Measurements from ENCODE around the gene AKR1C1.
A peak's percentile ranks its signal among the peaks of the same experiment; 100 is the strongest.
"Not testable (repeated sequence)": the region's sequence is repeated elsewhere in the genome, so short reads cannot be mapped to it uniquely, and the experiment has no call there.

AKR1C1 gene

DNA sequence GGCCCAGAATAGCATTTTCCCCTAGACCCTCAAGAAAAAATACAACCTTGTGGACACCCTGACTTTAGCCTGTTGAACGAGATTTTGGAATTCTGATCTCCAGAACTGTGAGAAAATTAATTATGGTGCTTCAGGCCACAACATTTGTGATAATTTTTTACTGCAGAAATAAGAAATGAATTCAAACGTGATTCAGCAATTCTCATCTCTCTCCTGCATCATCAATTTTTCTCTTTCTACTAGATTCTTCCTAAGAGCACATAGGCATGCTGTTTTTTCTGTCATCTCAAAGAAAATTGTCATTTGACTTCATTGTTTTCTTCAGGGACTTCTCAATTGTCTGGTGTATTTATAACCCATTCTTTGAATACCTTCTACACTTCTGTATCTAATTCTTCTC is 49.4 kb downstream of the AKR1C1 start:
- Histone ChIP-seq H3K27me3 (ENCODE audit: control insufficient read depth, insufficient read depth, low read length) (no peaks in the 10 kb centered on the region), H3K36me3 (ENCODE audit: control insufficient read depth, insufficient read depth, low read length) (no peaks in the 10 kb centered on the region), H3K27ac (no peak overlapping the region), H3K4me2 (ENCODE audit: low read length) (no peak overlapping the region), H3K9me3 (ENCODE audit: control insufficient read depth, low read length) (no peaks in the 10 kb centered on the region), H3K79me2 (no peaks in the 10 kb centered on the region), H3K4me1 (no peaks in the 10 kb centered on the region), H2AFZ (no peak overlapping the region), H3K4me3 (ENCODE audit: low read depth, low read length) (no peak overlapping the region), H3K9ac (no peak overlapping the region)
- TF ChIP-seq, protein P1, sequence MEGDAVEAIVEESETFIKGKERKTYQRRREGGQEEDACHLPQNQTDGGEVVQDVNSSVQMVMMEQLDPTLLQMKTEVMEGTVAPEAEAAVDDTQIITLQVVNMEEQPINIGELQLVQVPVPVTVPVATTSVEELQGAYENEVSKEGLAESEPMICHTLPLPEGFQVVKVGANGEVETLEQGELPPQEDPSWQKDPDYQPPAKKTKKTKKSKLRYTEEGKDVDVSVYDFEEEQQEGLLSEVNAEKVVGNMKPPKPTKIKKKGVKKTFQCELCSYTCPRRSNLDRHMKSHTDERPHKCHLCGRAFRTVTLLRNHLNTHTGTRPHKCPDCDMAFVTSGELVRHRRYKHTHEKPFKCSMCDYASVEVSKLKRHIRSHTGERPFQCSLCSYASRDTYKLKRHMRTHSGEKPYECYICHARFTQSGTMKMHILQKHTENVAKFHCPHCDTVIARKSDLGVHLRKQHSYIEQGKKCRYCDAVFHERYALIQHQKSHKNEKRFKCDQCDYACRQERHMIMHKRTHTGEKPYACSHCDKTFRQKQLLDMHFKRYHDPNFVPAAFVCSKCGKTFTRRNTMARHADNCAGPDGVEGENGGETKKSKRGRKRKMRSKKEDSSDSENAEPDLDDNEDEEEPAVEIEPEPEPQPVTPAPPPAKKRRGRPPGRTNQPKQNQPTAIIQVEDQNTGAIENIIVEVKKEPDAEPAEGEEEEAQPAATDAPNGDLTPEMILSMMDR (IDR thresholded peaks at IDR 0.05): no peak

DNA sequence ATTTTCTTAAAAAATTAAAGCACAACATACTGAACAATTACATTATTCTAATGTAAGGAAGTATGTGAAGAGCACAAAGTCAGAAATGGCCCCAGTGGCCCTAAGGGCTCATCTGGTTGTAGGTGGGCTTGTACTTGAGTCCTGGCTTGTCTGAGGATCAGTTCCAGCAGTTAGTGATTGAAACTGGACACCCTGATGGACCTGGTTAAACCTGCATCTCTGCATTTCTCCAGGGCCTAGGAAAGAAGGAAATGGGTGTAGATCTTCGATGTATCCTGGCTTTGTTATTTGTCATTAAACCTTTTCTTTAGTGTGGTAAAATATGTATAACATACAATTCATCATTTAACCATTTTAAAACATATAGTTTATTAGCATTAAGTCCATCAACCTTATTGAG is 50.2 kb downstream of the AKR1C1 start:
- H3K79me2 ChIP-seq: no peaks in the 10 kb centered on the region
- no peak overlapping the region for H3K9ac ChIP-seq
- H3K4me3 ChIP-seq (ENCODE audit: low read depth, low read length): no peak overlapping the region
- H3K27ac ChIP-seq: no peak overlapping the region
- H3K27me3 ChIP-seq (ENCODE audit: control insufficient read depth, insufficient read depth, low read length): no peaks in the 10 kb centered on the region
- H3K9me3 ChIP-seq (ENCODE audit: control insufficient read depth, low read length): no peaks in the 10 kb centered on the region
- TF ChIP-seq, protein P1 (IDR thresholded peaks at IDR 0.05): no peak
- no peaks in the 10 kb centered on the region for H3K36me3 ChIP-seq (ENCODE audit: control insufficient read depth, insufficient read depth, low read length)
- H3K4me1 ChIP-seq: no peaks in the 10 kb centered on the region
- H2AFZ ChIP-seq: no peak overlapping the region
- H3K4me2 ChIP-seq (ENCODE audit: low read length): no peak overlapping the region

DNA sequence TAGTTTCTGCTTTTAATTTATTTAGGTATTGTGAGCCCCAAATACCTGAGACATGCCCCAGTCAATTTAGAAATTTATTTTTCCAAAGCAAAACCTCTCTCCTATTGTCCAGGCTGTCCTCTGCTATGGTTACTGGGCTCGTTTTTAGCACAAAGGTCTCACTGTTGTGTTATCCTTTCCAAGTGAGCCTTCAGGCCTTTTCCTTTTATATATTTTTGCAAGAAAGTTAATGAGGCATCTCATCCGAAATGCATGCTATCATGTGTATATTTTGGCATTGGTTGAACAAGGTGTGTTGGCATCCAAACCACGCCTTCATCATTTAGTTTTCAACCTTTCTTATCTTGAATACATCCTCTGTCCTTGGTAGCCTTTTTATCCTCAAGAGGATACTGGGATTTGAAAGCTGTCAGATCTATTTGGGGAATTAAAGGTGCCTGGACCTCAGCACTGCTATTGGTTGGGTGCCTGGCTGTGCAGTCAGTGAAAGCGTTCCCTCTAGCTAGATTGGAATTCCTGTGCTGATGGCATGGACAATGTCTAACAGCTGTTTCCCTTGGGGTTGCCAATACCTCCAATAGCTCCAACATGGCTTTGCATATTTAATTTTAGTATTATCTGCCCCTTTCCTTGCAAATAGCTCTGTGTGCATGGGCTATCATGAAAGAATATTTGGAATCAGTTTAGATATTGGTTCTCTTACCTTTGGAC is 51.1 kb downstream of the AKR1C1 start:
- not testable (repeated sequence) for H2AFZ ChIP-seq; H3K36me3 ChIP-seq (ENCODE audit: control insufficient read depth, insufficient read depth, low read length); H3K27me3 ChIP-seq (ENCODE audit: control insufficient read depth, insufficient read depth, low read length); H3K79me2 ChIP-seq; H3K9me3 ChIP-seq (ENCODE audit: control insufficient read depth, low read length); H3K4me1 ChIP-seq; H3K4me3 ChIP-seq (ENCODE audit: low read depth, low read length); H3K4me2 ChIP-seq (ENCODE audit: low read length); H3K9ac ChIP-seq; H3K27ac ChIP-seq

DNA sequence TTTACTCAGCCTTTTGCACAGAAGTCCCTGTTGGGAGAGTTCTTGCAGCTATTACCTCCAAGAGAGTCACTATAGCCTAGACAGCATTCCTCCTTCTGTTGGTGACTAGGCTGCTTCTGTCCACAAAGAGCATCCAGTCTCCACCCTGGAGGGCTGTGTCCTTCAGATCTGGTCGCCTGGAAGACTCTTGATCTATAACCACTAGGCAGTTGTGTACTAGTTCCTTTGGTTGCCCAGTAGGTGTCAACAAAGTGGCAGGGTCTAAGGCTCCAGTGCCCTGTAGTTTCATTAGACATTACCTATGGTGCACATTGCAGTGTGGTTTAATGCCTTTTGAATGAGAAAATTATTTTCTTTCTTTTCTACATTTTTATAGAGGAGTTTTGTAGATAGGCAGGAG is 51.7 kb downstream of the AKR1C1 start:
- H3K4me2 ChIP-seq (ENCODE audit: low read length): no peak overlapping the region
- no peak overlapping the region for H3K4me3 ChIP-seq (ENCODE audit: low read depth, low read length)
- H3K9ac ChIP-seq: no peak overlapping the region
- H3K36me3 ChIP-seq (ENCODE audit: control insufficient read depth, insufficient read depth, low read length): no peaks in the 10 kb centered on the region
- H3K79me2 ChIP-seq: no peaks in the 10 kb centered on the region
- no peaks in the 10 kb centered on the region for H3K4me1 ChIP-seq
- no peaks in the 10 kb centered on the region for H3K27me3 ChIP-seq (ENCODE audit: control insufficient read depth, insufficient read depth, low read length)
- H2AFZ ChIP-seq: no peak overlapping the region
- TF ChIP-seq, protein P1 (IDR thresholded peaks at IDR 0.05): peak; percentile 32
- no peak overlapping the region for H3K27ac ChIP-seq
- H3K9me3 ChIP-seq (ENCODE audit: control insufficient read depth, low read length): no peaks in the 10 kb centered on the region

- Histone ChIP-seq H3K4me1 (no peaks in the 10 kb centered on the region), H2AFZ (no peak overlapping the region), H3K36me3 (ENCODE audit: control insufficient read depth, insufficient read depth, low read length) (no peaks in the 10 kb centered on the region), H3K27me3 (ENCODE audit: control insufficient read depth, insufficient read depth, low read length) (no peaks in the 10 kb centered on the region), H3K79me2 (no peaks in the 10 kb centered on the region), H3K27ac (no peak overlapping the region), H3K4me2 (ENCODE audit: low read length) (no peak overlapping the region), H3K4me3 (ENCODE audit: low read depth, low read length) (no peak overlapping the region), H3K9me3 (ENCODE audit: control insufficient read depth, low read length) (no peaks in the 10 kb centered on the region), H3K9ac (no peak overlapping the region)
- TF ChIP-seq, protein P1 (IDR thresholded peaks at IDR 0.05): no peak
Measured at GRCh38 chr10:5018134-5018533, 54.9 kb downstream of the AKR1C1 start.
